Endothelial cell of umbilical vein (primary cell): ENCODE measurements around the gene TMEM40. TPM values are rescaled to one million over a fixed set of nuclear protein-coding genes. Genes with fewer than 3 reads are reported as not detected.

Experiments
- BruUV-seq: library from RNA; stranded (reverse); fragments of 400-500 nt; replicated peaks from 2 replicates; lab custom pipeline; 2021; lab: Mats Ljungman, UMichigan
- CTCF ChIA-PET: fragments of 300-600, 350-600 bp; sonication (Branson Sonifier 250); formaldehyde crosslinking; loops from one replicate; lab custom pipeline; 2021; ENCODE audit warnings: antibody characterized with exemption, inconsistent platforms; lab: Charles Lee
- POLR2A ChIA-PET: fragments of 300-600, 350-600 bp; sonication (Branson Sonifier 250); formaldehyde crosslinking; loops from one replicate; lab custom pipeline; 2021; ENCODE audit warnings: antibody characterized with exemption, inconsistent platforms; lab: Charles Lee
- DNase-seq: peaks from one replicate; pipeline ENCODE4 v3.0.0-alpha.2; 2011; ENCODE audit warnings: low read depth, low spot score
- FAIRE-seq: peaks from 2 replicates; lab custom pipeline; 2011; peaks lifted over from hg19 to GRCh38; lab: Jason Lieb, UNC
- H2AFZ ChIP-seq: 2 replicates; pipeline ENCODE4 v1.6.0; 2012; ENCODE audit warnings: low read depth, low read length, control low read depth, inconsistent platforms
- H3K27ac ChIP-seq: 2 replicates; pipeline ENCODE4 v1.5.1; 2011; ENCODE audit warnings: low read depth, mild to moderate bottlenecking, control low read depth, low read length, moderate library complexity; ENCODE audit not compliant: insufficient read depth
- H3K27me3 ChIP-seq, 2 experiments: 2 replicates each; pipeline versions ENCODE4 v1.6.0 to v1.6.1; 2011; ENCODE audit warnings: low read length in 2 of 2, mixed read lengths in 1 of 2; ENCODE audit not compliant: control insufficient read depth in 2 of 2, insufficient read depth in 2 of 2
- H3K36me3 ChIP-seq, 2 experiments: 2 replicates in 1 of 2; 3 replicates in 1 of 2; pipeline ENCODE4 v1.5.1; 2011; ENCODE audit warnings: low read length in 2 of 2, mild to moderate bottlenecking in 1 of 2, moderate library complexity in 1 of 2; ENCODE audit not compliant: control insufficient read depth in 2 of 2, insufficient read depth in 2 of 2; ENCODE audit errors: extremely low read depth in 1 of 2
- H3K4me1 ChIP-seq: 3 replicates; pipeline ENCODE4 v1.5.1; 2011; ENCODE audit warnings: mild to moderate bottlenecking, low read length; ENCODE audit not compliant: control insufficient read depth, insufficient read depth; ENCODE audit errors: extremely low read depth
- H3K4me2 ChIP-seq: 2 replicates; pipeline ENCODE4 v1.6.1; 2011; ENCODE audit warnings: low read length, control low read depth, mixed read lengths; ENCODE audit not compliant: insufficient read depth
- H3K4me3 ChIP-seq, 3 experiments: fragments of 200-600 bp in 1 of 3; sonication (generic), shearing (Covaris generic) in 1 of 3; replicated peaks in 1 of 3; 2 replicates each; pipeline ENCODE4 v1.5.1; 2011 to 2016; ENCODE audit warnings: control low read depth in 3 of 3, low read length in 3 of 3, mild to moderate bottlenecking in 2 of 3, inconsistent platforms in 1 of 3, low read depth in 1 of 3, moderate library complexity in 1 of 3; ENCODE audit not compliant: insufficient read depth in 1 of 3
- H3K79me2 ChIP-seq: 2 replicates; pipeline ENCODE4 v1.6.0; 2012; ENCODE audit warnings: low read length, inconsistent platforms; ENCODE audit not compliant: control insufficient read depth, insufficient read depth
- H3K9ac ChIP-seq: replicated peaks from 2 replicates; pipeline ENCODE3; 2011; ENCODE audit warnings: low read length, control low read depth; ENCODE audit not compliant: insufficient read depth; ENCODE audit errors: extremely low read depth
- H3K9me1 ChIP-seq: replicated peaks from 3 replicates; pipeline ENCODE4 v1.6.0; 2011; ENCODE audit warnings: mild to moderate bottlenecking, low read length; ENCODE audit not compliant: control insufficient read depth, insufficient read depth; ENCODE audit errors: extremely low read depth
- H3K9me3 ChIP-seq: replicated peaks from 2 replicates; pipeline ENCODE4 v1.5.1; 2012; ENCODE audit warnings: low read length, inconsistent platforms; ENCODE audit not compliant: control insufficient read depth, insufficient read depth
- H4K20me1 ChIP-seq: replicated peaks from 2 replicates; pipeline ENCODE3; 2011; ENCODE audit warnings: mild to moderate bottlenecking, low read length; ENCODE audit not compliant: control insufficient read depth, insufficient read depth; ENCODE audit errors: extremely low read depth
- EZH2 ChIP-seq: IDR thresholded peaks from 2 replicates; pipeline ENCODE4 v1.6.1; 2012; ENCODE audit warnings: borderline replicate concordance, low read depth, mild to moderate bottlenecking, moderate library complexity, low read length, inconsistent platforms; ENCODE audit not compliant: severe bottlenecking
- FOS ChIP-seq: IDR thresholded peaks from 2 replicates; pipeline ENCODE4 v1.6.1; 2011; ENCODE audit warnings: mild to moderate bottlenecking, low read length, moderate library complexity, borderline replicate concordance; ENCODE audit not compliant: insufficient read depth
- GATA2 ChIP-seq: IDR thresholded peaks from 2 replicates; pipeline ENCODE4 v1.7.0; 2011; ENCODE audit warnings: low read depth, mild to moderate bottlenecking, moderate library complexity, mixed read lengths, low read length; ENCODE audit not compliant: insufficient read length, insufficient read depth
- JUN ChIP-seq: IDR thresholded peaks from 2 replicates; pipeline ENCODE4 v1.6.1; 2011; ENCODE audit warnings: borderline replicate concordance, low read depth; ENCODE audit not compliant: insufficient read length, insufficient read depth
- MAX ChIP-seq: IDR thresholded peaks from 2 replicates; pipeline ENCODE4 v1.6.1; 2011; ENCODE audit not compliant: insufficient read depth, insufficient read length
- MYC ChIP-seq: IDR thresholded peaks from one replicate; pipeline ENCODE4 v1.6.1; 2011; ENCODE audit warnings: mild to moderate bottlenecking, low read depth, low read length
- POLR2A ChIP-seq: IDR thresholded peaks from 2 replicates; pipeline ENCODE4 v1.6.1; 2012; ENCODE audit warnings: low read depth, mild to moderate bottlenecking, control low read depth, low read length
- POLR2AphosphoS5 ChIP-seq: IDR thresholded peaks from 2 replicates; pipeline ENCODE4 v1.6.1; 2012; ENCODE audit warnings: low read depth, mild to moderate bottlenecking, control low read depth, low read length, moderate library complexity; ENCODE audit not compliant: insufficient read depth
- dilution Hi-C: fragments of 300-500 bp; cut with MboI; formaldehyde crosslinking; loops from one replicate; pipeline ENCODE4 v1.15.0; 2019; ENCODE audit warnings: low sequenced_read_pairs; ENCODE audit not compliant: extremely low pct_ligation_motif_present
- intact Hi-C: fragments of 100-400 bp; cut with micrococcal nuclease; formaldehyde crosslinking; loops from one replicate; pipeline ENCODE4 v1.10.0; 2022
- polyA plus RNA-seq, 4 experiments: library from polyadenylated mRNA; depleted of rRNA in 3 of 4; stranded (reverse) in 3 of 4; unstranded in 1 of 4; fragments of >200 nt; gene quantifications; 2 replicates each; pipeline versions ENCODE4 v1.2.1 to v1.2.3, GENCODE V29; 2011 to 2012; ENCODE audit warnings: missing spikeins in 1 of 4
- total RNA-seq: library from RNA; stranded (reverse); gene quantifications from 2 replicates; pipeline ENCODE4 v1.2.3, GENCODE V29; 2021
- TF ChIP-seq, protein P1 (sequence below), 2 donors: IDR thresholded peaks; 1 replicate in 1 of 2; 2 replicates in 1 of 2; pipeline ENCODE4 v1.5.1; 2011; ENCODE audit warnings: low read length in 2 of 2, mild to moderate bottlenecking in 2 of 2, moderate library complexity in 2 of 2, control low read depth in 1 of 2, inconsistent platforms in 1 of 2, low read depth in 1 of 2; ENCODE audit not compliant: insufficient read depth in 1 of 2; ENCODE audit errors: extremely low read depth in 1 of 2

The TMEM40 gene
- total and polyA plus RNA-seq, 2 donors (not counting 3 experiments of a cell fraction or from before 2014, with no cell fraction given), result not detected

DNA sequence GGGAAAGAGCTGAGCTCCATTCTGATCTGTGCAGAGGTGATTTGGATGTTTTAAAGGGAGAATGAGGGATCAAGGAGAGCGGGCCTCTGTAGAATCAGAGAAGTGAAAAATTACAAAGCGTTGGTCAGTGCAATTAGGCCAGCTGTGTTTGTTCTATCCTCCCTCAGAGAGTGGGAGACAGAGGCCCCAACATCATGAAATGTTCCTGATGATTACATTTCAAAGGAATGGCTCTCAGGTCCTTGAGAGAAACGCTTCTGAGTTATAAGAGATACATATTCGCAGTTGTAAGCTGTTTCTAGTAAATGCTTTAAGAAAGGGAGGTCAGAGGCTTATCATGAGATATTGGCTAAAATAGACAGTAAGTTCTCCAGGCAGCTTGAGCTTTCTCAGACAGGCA lies 21.7 kb upstream of the TMEM40 start:
- Histone ChIP-seq H3K9me3 (no peaks in the 10 kb centered on the region), H3K4me2 (no peak overlapping the region), H4K20me1 (no peaks in the 10 kb centered on the region), H2AFZ (no peak overlapping the region), H3K27ac (no peak overlapping the region), H3K9me1 (no peaks in the 10 kb centered on the region), H3K79me2 (no peaks in the 10 kb centered on the region), H3K4me3 (no peak overlapping the region), H3K4me1 (no peaks in the 10 kb centered on the region), H3K9ac (no peak overlapping the region), H3K27me3 (peaks cover 3 to 10% of the 10 kb centered on the region in 2 experiments), H3K36me3 (no peaks in the 10 kb centered on the region)
- no peak for FAIRE-seq
- intact Hi-C loops (no loop called here), dilution Hi-C loops (no loop called here)
- POLR2A ChIA-PET, result no interaction called here
- BruUV-seq, result no TSS peak
- CTCF ChIA-PET, result interaction anchor here (0.9 to 1.0 kb wide), 2 partner anchors 11 to 61 kb away, joined by 3 read pairs; partner anchors contain the start of gene RPL32
- no peak for DNase-seq
- TF ChIP-seq MYC (no peak), JUN (no peak), POLR2A (no peak), POLR2AphosphoS5 (no peak), MAX (no peak), FOS (no peak), EZH2 (no peak), GATA2 (no peak)
- TF ChIP-seq, protein P1, sequence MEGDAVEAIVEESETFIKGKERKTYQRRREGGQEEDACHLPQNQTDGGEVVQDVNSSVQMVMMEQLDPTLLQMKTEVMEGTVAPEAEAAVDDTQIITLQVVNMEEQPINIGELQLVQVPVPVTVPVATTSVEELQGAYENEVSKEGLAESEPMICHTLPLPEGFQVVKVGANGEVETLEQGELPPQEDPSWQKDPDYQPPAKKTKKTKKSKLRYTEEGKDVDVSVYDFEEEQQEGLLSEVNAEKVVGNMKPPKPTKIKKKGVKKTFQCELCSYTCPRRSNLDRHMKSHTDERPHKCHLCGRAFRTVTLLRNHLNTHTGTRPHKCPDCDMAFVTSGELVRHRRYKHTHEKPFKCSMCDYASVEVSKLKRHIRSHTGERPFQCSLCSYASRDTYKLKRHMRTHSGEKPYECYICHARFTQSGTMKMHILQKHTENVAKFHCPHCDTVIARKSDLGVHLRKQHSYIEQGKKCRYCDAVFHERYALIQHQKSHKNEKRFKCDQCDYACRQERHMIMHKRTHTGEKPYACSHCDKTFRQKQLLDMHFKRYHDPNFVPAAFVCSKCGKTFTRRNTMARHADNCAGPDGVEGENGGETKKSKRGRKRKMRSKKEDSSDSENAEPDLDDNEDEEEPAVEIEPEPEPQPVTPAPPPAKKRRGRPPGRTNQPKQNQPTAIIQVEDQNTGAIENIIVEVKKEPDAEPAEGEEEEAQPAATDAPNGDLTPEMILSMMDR (IDR thresholded peaks at IDR 0.05; ENCODE audit: extremely low read depth in 1 of 2, insufficient read depth in 1 of 2, low read depth in 1 of 2, low read length in 2 of 2), result no peak
